Stomach (tissue), 9 donors: ENCODE results near the gene IGDCC3. TPM values are rescaled to one million over a fixed set of nuclear protein-coding genes. Genes with fewer than 3 reads are reported as not detected.

Source experiments
- DNase-seq, 2 donors: peaks; one replicate each; pipeline versions ENCODE4 v3.0.0 to v3.0.0-alpha.2; 2013 to 2019
- H3K27ac ChIP-seq, 5 donors: fragments of 200-600 bp in 4 of 5; sonication (generic) in 4 of 5; one replicate each; pipeline ENCODE4 v1.5.1; 2013 to 2019; ENCODE audit warnings: mild to moderate bottlenecking in 1 of 5, moderate library complexity in 1 of 5
- H3K27me3 ChIP-seq, 3 donors: fragments of 200-600 bp; sonication (generic); one replicate each; pipeline ENCODE4 v1.5.1; 2017 to 2019; ENCODE audit warnings: mixed run types in 1 of 3
- H3K36me3 ChIP-seq, 4 donors: fragments of 200-600 bp; sonication (generic); 1 replicate in 3 of 4; 2 replicates in 1 of 4; pipeline ENCODE4 v1.5.1; 2016 to 2019
- H3K4me1 ChIP-seq, 4 donors: fragments of 200-600 bp; sonication (generic); one replicate each; pipeline ENCODE4 v1.5.1; 2016 to 2019
- H3K4me3 ChIP-seq, 4 donors: fragments of 200-600 bp; sonication (generic) in 3 of 4; one replicate each; pipeline ENCODE4 v1.5.1; 2016 to 2019; ENCODE audit warnings: mild to moderate bottlenecking in 1 of 4
- H3K9me3 ChIP-seq, 4 donors: fragments of 200-600 bp; sonication (generic); one replicate each; pipeline ENCODE4 v1.5.1; 2016 to 2019
- CTCF ChIP-seq, 7 experiments: fragments of 450-650 bp in 4 of 7; fragments of 200-600 bp in 3 of 7; sonication (generic) in 3 of 7; IDR thresholded peaks; one replicate each; pipeline ENCODE4 v1.5.1; 2016 to 2019; ENCODE audit warnings: antibody characterized with exemption in 7 of 7, control low read depth in 2 of 7, mild to moderate bottlenecking in 1 of 7
- EP300 ChIP-seq: sonication (generic); formaldehyde crosslinking; IDR thresholded peaks from one replicate; pipeline ENCODE4 v1.6.1; 2017; ENCODE audit warnings: antibody characterized with exemption
- POLR2A ChIP-seq, 4 donors: fragments of 450-650 bp; IDR thresholded peaks; one replicate each; pipeline ENCODE4 v1.6.1; 2016; ENCODE audit warnings: antibody characterized with exemption in 4 of 4, control low read depth in 2 of 4, mild to moderate bottlenecking in 1 of 4, moderate library complexity in 1 of 4
- POLR2AphosphoS5 ChIP-seq, 3 donors: sonication (generic); formaldehyde crosslinking; IDR thresholded peaks; one replicate each; pipeline ENCODE4 v1.6.1; 2016; ENCODE audit warnings: antibody characterized with exemption in 3 of 3
- WGBS, 5 donors: extraction: QIAGEN DNeasy Blood & Tissue Kit in 3 of 5; methylation state at CpG; one replicate each; pipeline versions ENCODE4 v1.1.5 to v1.1.7; 2013 to 2018; 5-methylcytosine and 5-hydroxymethylcytosine counted together
- intact Hi-C: fragments of 100-400 bp; cut with DNase I; formaldehyde crosslinking; loops from one replicate; pipeline ENCODE4 v1.15.1; 2023; ENCODE audit warnings: low total_unique reads
- polyA plus RNA-seq, 3 donors: library from polyadenylated mRNA; stranded (reverse); fragments of 200-250 nt; gene quantifications; one replicate each; pipeline ENCODE4 v1.2.3, GENCODE V29; 2013
- total RNA-seq, 5 donors: library from RNA; depleted of rRNA; stranded (reverse); fragments of >200 nt; gene quantifications; one replicate each; pipeline versions ENCODE4 v1.1.0 to v1.2.3, GENCODE V29; 2014 to 2016
- donor health status: healthy with polysubstance abuse.
- donor health status: Bipolar disorder and iron deficiency.
- donor health status: healthy.

The IGDCC3 gene
- total and polyA plus RNA-seq, 8 donors: 0.08 to 5.8 (median 0.89) TPM; not detected in 4

DNA sequence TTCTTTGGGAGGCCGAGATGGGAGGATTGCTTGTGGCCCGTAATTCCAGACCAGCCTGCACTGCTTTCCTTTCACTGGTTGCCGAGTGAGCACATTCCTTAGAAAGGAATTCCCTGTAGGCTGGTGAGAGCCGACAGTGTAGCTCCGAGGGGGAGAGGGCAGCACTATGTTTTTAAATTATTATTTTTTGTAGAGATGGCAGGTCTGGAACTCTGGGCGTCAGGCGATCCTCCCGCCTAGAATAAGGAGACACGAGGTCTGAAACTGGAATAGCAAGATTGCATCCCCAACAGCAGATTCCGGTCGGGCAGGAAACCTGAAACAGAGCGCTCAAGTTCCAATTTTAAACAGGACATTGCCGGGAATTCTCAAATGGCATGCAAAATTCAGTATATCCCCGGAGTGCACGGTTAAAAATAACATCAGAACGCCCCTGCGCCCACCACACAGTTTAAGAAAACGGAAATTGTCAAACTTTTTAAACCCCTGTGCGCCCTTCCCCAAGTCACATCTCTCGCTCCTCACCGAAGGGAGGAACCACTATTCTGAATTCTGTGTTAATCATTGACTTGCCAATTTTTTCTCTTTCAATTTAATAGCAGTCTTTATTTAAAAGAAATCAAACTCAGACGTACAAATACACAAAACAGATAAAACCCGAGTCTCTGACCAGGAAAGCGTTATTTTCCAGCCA lies 74.0 kb downstream of the IGDCC3 start:
- peak overlapping the region; percentile 47 to 52 (median 49) for H3K4me3 ChIP-seq
- whole genome bisulfite sequencing, 5 donors: 1 to 2% (median 1%) methylated on average over 24 of the region's 24 CpGs
- intact Hi-C loops: no loop called here

DNA sequence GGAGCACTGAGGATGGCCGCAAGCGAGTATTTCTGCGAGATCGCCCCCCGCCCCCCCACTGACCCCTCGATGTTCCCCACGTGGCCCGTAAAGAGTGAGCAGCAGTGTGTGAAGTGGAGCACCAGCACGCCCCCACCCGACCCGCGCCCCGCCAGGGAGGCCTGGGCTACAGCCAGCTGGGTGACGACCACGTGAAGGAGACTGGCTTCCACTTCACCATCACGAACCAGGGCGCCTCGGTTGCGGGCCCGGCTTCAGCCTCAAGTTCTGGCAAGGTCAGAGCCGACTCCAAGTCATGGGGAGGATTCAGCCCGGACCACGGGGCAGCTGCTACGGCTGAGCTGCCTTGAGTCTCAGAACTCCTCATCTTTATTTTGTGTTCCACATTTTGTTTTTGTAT lies 75.7 kb downstream of the IGDCC3 start:
- DNase-seq: peak in 1 of 2 donors; percentile 28
- H3K9me3 ChIP-seq: no peaks in the 10 kb centered on the region
- H3K27ac ChIP-seq: no peak overlapping the region
- TF ChIP-seq CTCF (IDR thresholded peaks at IDR 0.05) (no peak), EP300 (no peak), POLR2A (IDR thresholded peaks at IDR 0.05) (no peak), POLR2AphosphoS5 (IDR thresholded peaks at IDR 0.05) (no peak)
- intact Hi-C loops: no loop called here
- 84 to 91% (median 87%) methylated on average over 17 to 24 of the region's 24 CpGs for WGBS, 5 donors
- peaks cover 6 to 47% (median 24%) of the 10 kb centered on the region in 4 donors for H3K4me1 ChIP-seq
- no peaks in the 10 kb centered on the region for H3K36me3 ChIP-seq
- H3K4me3 ChIP-seq: no peak overlapping the region
- no peaks in the 10 kb centered on the region for H3K27me3 ChIP-seq

More for the DNA sequence above, 74.0 kb downstream of the IGDCC3 start:
- Histone ChIP-seq H3K36me3 (no peaks in the 10 kb centered on the region), H3K9me3 (no peaks in the 10 kb centered on the region), H3K27ac (peak overlapping the region; percentile 80 to 92 (median 88)), H3K27me3 (no peaks in the 10 kb centered on the region), H3K4me1 (peaks cover 6 to 29% (median 17%) of the 10 kb centered on the region in 4 donors)
- no peak for TF ChIP-seq EP300
- no peak for TF ChIP-seq POLR2A (IDR thresholded peaks at IDR 0.05)
- peak in 1 of 3 donors; percentile 3 for TF ChIP-seq POLR2AphosphoS5 (IDR thresholded peaks at IDR 0.05)
- TF ChIP-seq CTCF (IDR thresholded peaks at IDR 0.05): no peak
- peak; percentile 56 to 88 for DNase-seq

GRCh38 chr15:65300924-65301441 lies 76.8 kb downstream of the IGDCC3 start:
- TF ChIP-seq EP300 (no peak), POLR2A (IDR thresholded peaks at IDR 0.05) (no peak), POLR2AphosphoS5 (IDR thresholded peaks at IDR 0.05) (no peak), CTCF (IDR thresholded peaks at IDR 0.05) (no peak)
- Histone ChIP-seq H3K27ac (no peak overlapping the region), H3K4me1 (peaks cover 6 to 53% (median 31%) of the 10 kb centered on the region in 4 donors), H3K9me3 (no peaks in the 10 kb centered on the region), H3K36me3 (no peaks in the 10 kb centered on the region), H3K4me3 (no peak overlapping the region), H3K27me3 (no peaks in the 10 kb centered on the region)
- DNase-seq: no peak
- 92 to 96% (median 95%) methylated on average over 14 to 36 of the region's 36 CpGs for WGBS, 5 donors
- intact Hi-C loops: no loop called here

GRCh38 chr15:65298731-65299130 lies 79.1 kb downstream of the IGDCC3 start:
- intact Hi-C loops: no loop called here
- Histone ChIP-seq H3K4me1 (peaks cover 0 to 47% (median 25%) of the 10 kb centered on the region in 4 donors), H3K36me3 (no peaks in the 10 kb centered on the region), H3K9me3 (no peaks in the 10 kb centered on the region), H3K4me3 (no peak overlapping the region), H3K27ac (no peak overlapping the region), H3K27me3 (no peaks in the 10 kb centered on the region)
- WGBS, 5 donors: 82 to 90% (median 87%) methylated on average over 11 of the region's 11 CpGs
- TF ChIP-seq POLR2AphosphoS5 (IDR thresholded peaks at IDR 0.05) (no peak), CTCF (IDR thresholded peaks at IDR 0.05) (no peak), EP300 (no peak), POLR2A (IDR thresholded peaks at IDR 0.05) (no peak)
- no peak for DNase-seq
